Hepatocyte (in vitro differentiated cells): ENCODE results near the gene RBFOX2.

ENCODE experiments used
- CTCF ChIP-seq: fragments of 200-600 bp; sonication (generic); IDR thresholded peaks from 2 replicates; pipeline ENCODE4 v1.5.1; 2016; ENCODE audit warnings: antibody characterized with exemption, mild to moderate bottlenecking; ENCODE audit not compliant: poor library complexity
- EZH2 ChIP-seq: fragments of 200-600 bp; sonication (generic); IDR thresholded peaks from 2 replicates; pipeline ENCODE4 v1.6.1; 2016; ENCODE audit warnings: antibody characterized with exemption, mild to moderate bottlenecking, borderline replicate concordance
- EZH2phosphoT487 ChIP-seq: fragments of 200-600 bp; sonication (generic); IDR thresholded peaks from one replicate; pipeline ENCODE4 v1.6.1; 2018; ENCODE audit warnings: antibody characterized with exemption, mild to moderate bottlenecking, low read depth, moderate library complexity; ENCODE audit not compliant: unreplicated experiment, severe bottlenecking

- TF ChIP-seq CTCF (no peak), EZH2 (no peak), EZH2phosphoT487 (no peak)
These were observed 11.0 kb downstream of the RBFOX2 start for GRCh38 chr22:36017651-36018091.
